K562 (cell line): ENCODE measurements around the gene NKG7. TPM values are rescaled to one million over a fixed set of nuclear protein-coding genes. Genes with fewer than 3 reads are reported as not detected.
A peak's percentile ranks its signal among the peaks of the same experiment; 100 is the strongest.

ENCODE experiments used
- CBFB ChIP-seq: sonication (generic); formaldehyde crosslinking; IDR thresholded peaks from 2 replicates; pipeline ENCODE4 v1.4.0; 2020; ENCODE audit warnings: mild to moderate bottlenecking, missing genetic modification reagents
- CBX3 ChIP-seq, 2 experiments: IDR thresholded peaks; 1 replicate in 1 of 2; 2 replicates in 1 of 2; pipeline ENCODE4 v1.6.1; 2012; ENCODE audit warnings: inconsistent platforms in 2 of 2, low read length in 2 of 2, borderline replicate concordance in 1 of 2, control low read depth in 1 of 2
- CTBP1 ChIP-seq: fragments of 450-650 bp; IDR thresholded peaks from 2 replicates; pipeline ENCODE4 v1.6.1; 2016; ENCODE audit warnings: borderline replicate concordance
- EGR1 ChIP-seq: fragments of 450-650 bp; conservative IDR thresholded peaks from 2 replicates; pipeline ENCODE4 v1.6.1; 2017; ENCODE audit warnings: mild to moderate bottlenecking
- EP300 ChIP-seq: IDR thresholded peaks from 2 replicates; pipeline ENCODE4 v1.6.1; 2012; ENCODE audit warnings: low read length, improper control_type of control experiment
- GTF2B ChIP-seq: IDR thresholded peaks from 2 replicates; pipeline ENCODE4 v1.6.1; 2011; ENCODE audit not compliant: insufficient read length; ENCODE audit errors: extremely low read depth
- HSF4 ChIP-seq: fragments of 250-450 bp; sonication (Bioruptor Pico); IDR thresholded peaks from 2 replicates; pipeline ENCODE4 v2.1.2; 2022; ENCODE audit warnings: mild to moderate bottlenecking, moderate library complexity, borderline replicate concordance
- LEF1 ChIP-seq: fragments of 450-650 bp; IDR thresholded peaks from 2 replicates; pipeline ENCODE4 v1.6.1; 2016; ENCODE audit warnings: mild to moderate bottlenecking
- MAFG ChIP-seq: fragments of 450-650 bp; conservative IDR thresholded peaks from 2 replicates; pipeline ENCODE4 v1.6.1; 2016; ENCODE audit warnings: missing genetic modification characterization, missing compliant biosample characterization
- RB1 ChIP-seq: fragments of 450-650 bp; IDR thresholded peaks from 2 replicates; pipeline ENCODE4 v1.6.1; 2017; ENCODE audit warnings: low read depth, mild to moderate bottlenecking
- SP1 ChIP-seq: sonication (generic); formaldehyde crosslinking; IDR thresholded peaks from 2 replicates; pipeline ENCODE4 v1.8.1; 2022; ENCODE audit warnings: mild to moderate bottlenecking, missing genetic modification reagents
- SPI1 ChIP-seq: IDR thresholded peaks from 2 replicates; pipeline ENCODE4 v1.6.1; 2011; ENCODE audit warnings: low read depth, low read length, control low read depth, borderline replicate concordance
- STAT6 ChIP-seq: sonication (generic); formaldehyde crosslinking; IDR thresholded peaks from 2 replicates; pipeline ENCODE4 v1.8.1; 2023; ENCODE audit warnings: mild to moderate bottlenecking, missing genetic modification reagents
- TAF15 ChIP-seq: fragments of 200-400 bp; formaldehyde crosslinking; IDR thresholded peaks from 2 replicates; pipeline ENCODE4 v1.6.1; 2017; ENCODE audit warnings: mild to moderate bottlenecking, low read depth, low read length, moderate library complexity
- TCF15 ChIP-seq: fragments of 250-450 bp; sonication (Bioruptor Pico); IDR thresholded peaks from 2 replicates; pipeline ENCODE4 v1.8.0; 2022; ENCODE audit warnings: moderate library complexity, mild to moderate bottlenecking, inconsistent platforms
- TRIM24 ChIP-seq, 2 experiments: fragments of 450-650 bp; IDR thresholded peaks; 2 replicates each; pipeline ENCODE4 v1.6.1; 2016
- ZBED1 ChIP-seq: IDR thresholded peaks from 2 replicates; pipeline ENCODE4 v1.6.1; 2014
- ZBTB49 ChIP-seq: sonication (generic); formaldehyde crosslinking; IDR thresholded peaks from 2 replicates; pipeline ENCODE4 v1.8.0; 2022; ENCODE audit warnings: missing genetic modification reagents, mild to moderate bottlenecking, borderline replicate concordance
- ZNF639 ChIP-seq, 2 experiments: fragments of 200-800 bp in 1 of 2; sonication (Bioruptor generic) in 1 of 2; sonication (generic) in 1 of 2; formaldehyde crosslinking in 1 of 2; IDR thresholded peaks in 1 of 2; conservative IDR thresholded peaks in 1 of 2; 2 replicates each; pipeline versions ENCODE4 v1.5.0 to v1.6.1; 2016 to 2020; ENCODE audit warnings: missing compliant biosample characterization in 1 of 2, missing genetic modification characterization in 1 of 2, missing genetic modification reagents in 1 of 2
- ZNF778 ChIP-seq: fragments of 450-650 bp; formaldehyde crosslinking; IDR thresholded peaks from 2 replicates; pipeline ENCODE4 v1.4.0; 2020; ENCODE audit warnings: mild to moderate bottlenecking, moderate library complexity
- polyA plus RNA-seq, 8 experiments: library from polyadenylated mRNA; depleted of rRNA in 4 of 8; stranded (reverse) in 5 of 8; unstranded in 3 of 8; fragments of >200 nt; fragmentation: Nextera tagmentation in 2 of 8; fragmentation: Illumina TruSeq in 1 of 8; extraction: Ambion mirVana in 2 of 8; extraction: Trizol in 1 of 8; gene quantifications; 2 replicates each; pipeline versions ENCODE4 v1.2.1 to v1.2.3, GENCODE V29; 2011 to 2014; ENCODE audit warnings: inconsistent platforms in 1 of 8, missing spikeins in 1 of 8
- total RNA-seq, 7 experiments: library from RNA; depleted of rRNA in 6 of 7; stranded (reverse); fragments of >200 nt in 6 of 7; fragmentation: Illumina TruSeq in 2 of 7; extraction: Trizol in 2 of 7; gene quantifications; 2 replicates each; pipeline versions ENCODE4 v1.2.1 to v1.2.3, GENCODE V29; 2011 to 2021; ENCODE audit warnings: low replicate concordance in 1 of 7

Gene NKG7
- total and polyA plus RNA-seq, 9 of the 15 experiments (the other 6 are each of a cell fraction or from before 2014, with no cell fraction given) = 0.30 to 0.70 (median 0.51) TPM; not detected in 2

GRCh38 chr19:51327066-51328001 lies 45.1 kb downstream of the NKG7 start (continued):
- TF ChIP-seq CBFB (CRISPR knock-in tag) (no peak), EP300 (no peak), CTBP1 (0 out of 2 replicates have a peak, but pooled peaks have one; percentile 32), STAT6 (CRISPR knock-in tag) (no peak), SPI1 (no peak; the same call in 1 of the 2 replicates), HSF4 (CRISPR knock-in tag) (no peak), SP1 (CRISPR knock-in tag) (peak; percentile 37; the same call in 1 of the 2 replicates), TRIM24 (IDR thresholded peaks at IDR 0.05) (no peak), RB1 (peak; percentile 72), TCF15 (no peak), ZBED1 (no peak), GTF2B (no peak), ZNF778 (CRISPR knock-in tag) (no peak), LEF1 (no peak), ZNF639 (CRISPR knock-in tag; conservative IDR thresholded peaks at IDR 0.05 in 1 of 2, IDR thresholded peaks at IDR 0.05 in 1 of 2) (0 out of 4 replicates have a peak, but pooled peaks of 1 of the 2 experiments have one; percentile 25), ZBTB49 (CRISPR knock-in tag) (no peak), EGR1 (0 out of 2 replicates have a peak, but pooled peaks have one; percentile 1), MAFG (tag) (no peak), CBX3 (IDR thresholded peaks at IDR 0.05; ENCODE audit: borderline replicate concordance in 1 of 2, low read length in 2 of 2) (no peak), TAF15 (no peak)
